Keratinocyte (primary cell): ENCODE data around the gene ANTXRL.
"Not testable (repeated sequence)": the region's sequence is repeated elsewhere in the genome, so short reads cannot be mapped to it uniquely, and the experiment has no call there.

Source experiments
- CTCF ChIP-seq, 3 experiments: IDR thresholded peaks in 1 of 3; conservative IDR thresholded peaks in 1 of 3; optimal IDR thresholded peaks in 1 of 3; 2 replicates in 2 of 3; 3 replicates in 1 of 3; pipeline versions ENCODE3 to v1.5.1; 2011; ENCODE audit warnings: low read length in 3 of 3, mild to moderate bottlenecking in 3 of 3, moderate library complexity in 2 of 3, control low read depth in 1 of 3, inconsistent platforms in 1 of 3; ENCODE audit not compliant: insufficient read depth in 2 of 3; ENCODE audit errors: extremely low read depth in 1 of 3
- EZH2 ChIP-seq: IDR thresholded peaks from one replicate; pipeline ENCODE4 v1.6.1; 2012; ENCODE audit warnings: inconsistent platforms, mild to moderate bottlenecking, low read length, moderate library complexity

- not testable (repeated sequence) for TF ChIP-seq CTCF (optimal IDR thresholded peaks at IDR 0.05 in 1 of 3, IDR thresholded peaks at IDR 0.05 in 1 of 3, conservative IDR thresholded peaks at IDR 0.05 in 1 of 3; ENCODE audit: extremely low read depth in 1 of 3, insufficient read depth in 2 of 3, low read length in 3 of 3); EZH2
Measured at GRCh38 chr10:46302765-46303352, 16.1 kb downstream of the ANTXRL start.
